Left kidney (tissue), 8 donors: ENCODE measurements around the gene RPTOR. TPM values are rescaled to one million over a fixed set of nuclear protein-coding genes. Genes with fewer than 3 reads are reported as not detected.
A peak's percentile ranks its signal among the peaks of the same experiment; 100 is the strongest.
"Not testable (repeated sequence)": the region's sequence is repeated elsewhere in the genome, so short reads cannot be mapped to it uniquely, and the experiment has no call there.

ENCODE experiments used
- DNase-seq: peaks from one replicate; pipeline ENCODE4 v3.0.0-alpha.2; 2013
- long read RNA-seq, 8 donors: transcript quantifications; one replicate each; lab custom pipeline, GENCODE V29; 2026
- polyA plus RNA-seq: library from polyadenylated mRNA; unstranded; fragments of 120-200 nt; gene quantifications from one replicate; pipeline ENCODE4 v1.2.1, GENCODE V29; 2013; ENCODE audit not compliant: insufficient read length

RPTOR gene, protein sequence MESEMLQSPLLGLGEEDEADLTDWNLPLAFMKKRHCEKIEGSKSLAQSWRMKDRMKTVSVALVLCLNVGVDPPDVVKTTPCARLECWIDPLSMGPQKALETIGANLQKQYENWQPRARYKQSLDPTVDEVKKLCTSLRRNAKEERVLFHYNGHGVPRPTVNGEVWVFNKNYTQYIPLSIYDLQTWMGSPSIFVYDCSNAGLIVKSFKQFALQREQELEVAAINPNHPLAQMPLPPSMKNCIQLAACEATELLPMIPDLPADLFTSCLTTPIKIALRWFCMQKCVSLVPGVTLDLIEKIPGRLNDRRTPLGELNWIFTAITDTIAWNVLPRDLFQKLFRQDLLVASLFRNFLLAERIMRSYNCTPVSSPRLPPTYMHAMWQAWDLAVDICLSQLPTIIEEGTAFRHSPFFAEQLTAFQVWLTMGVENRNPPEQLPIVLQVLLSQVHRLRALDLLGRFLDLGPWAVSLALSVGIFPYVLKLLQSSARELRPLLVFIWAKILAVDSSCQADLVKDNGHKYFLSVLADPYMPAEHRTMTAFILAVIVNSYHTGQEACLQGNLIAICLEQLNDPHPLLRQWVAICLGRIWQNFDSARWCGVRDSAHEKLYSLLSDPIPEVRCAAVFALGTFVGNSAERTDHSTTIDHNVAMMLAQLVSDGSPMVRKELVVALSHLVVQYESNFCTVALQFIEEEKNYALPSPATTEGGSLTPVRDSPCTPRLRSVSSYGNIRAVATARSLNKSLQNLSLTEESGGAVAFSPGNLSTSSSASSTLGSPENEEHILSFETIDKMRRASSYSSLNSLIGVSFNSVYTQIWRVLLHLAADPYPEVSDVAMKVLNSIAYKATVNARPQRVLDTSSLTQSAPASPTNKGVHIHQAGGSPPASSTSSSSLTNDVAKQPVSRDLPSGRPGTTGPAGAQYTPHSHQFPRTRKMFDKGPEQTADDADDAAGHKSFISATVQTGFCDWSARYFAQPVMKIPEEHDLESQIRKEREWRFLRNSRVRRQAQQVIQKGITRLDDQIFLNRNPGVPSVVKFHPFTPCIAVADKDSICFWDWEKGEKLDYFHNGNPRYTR (N-terminal part only)
- 18.6 TPM for polyA plus RNA-seq
- long read RNA-seq, donor 1, partial matches to known transcripts = 6 of 7 reads
- long read RNA-seq, donor 1, other reads (novel, unspliced or antisense) = 0 of 7 reads
- long read RNA-seq, donor 2 = 0 reads
- long read RNA-seq, donor 3 = 0 reads
- long read RNA-seq, donor 4 = 0 reads
- long read RNA-seq, donor 5, full-length matches to known transcripts = 1 of 1 reads
- long read RNA-seq, donor 5, partial matches to known transcripts = 0 of 1 reads
- long read RNA-seq, donor 5, other reads (novel, unspliced or antisense) = 0 of 1 reads
- long read RNA-seq, donor 6, partial matches to known transcripts = 7 of 7 reads
- long read RNA-seq, donor 6, other reads (novel, unspliced or antisense) = 0 of 7 reads
- long read RNA-seq, donor 7 = 0 reads
- long read RNA-seq, donor 8, partial matches to known transcripts = 0 of 1 reads
- long read RNA-seq, donor 8, other reads (novel, unspliced or antisense) = 0 of 1 reads

- DNase-seq = peak; percentile 91
Measured at GRCh38 chr17:80544655-80545498, at the start of gene RPTOR. Gene RPTOR (plus strand): TSS chr17:80544838. CDS start chr17:80545630, 792 bp downstream.

DNA sequence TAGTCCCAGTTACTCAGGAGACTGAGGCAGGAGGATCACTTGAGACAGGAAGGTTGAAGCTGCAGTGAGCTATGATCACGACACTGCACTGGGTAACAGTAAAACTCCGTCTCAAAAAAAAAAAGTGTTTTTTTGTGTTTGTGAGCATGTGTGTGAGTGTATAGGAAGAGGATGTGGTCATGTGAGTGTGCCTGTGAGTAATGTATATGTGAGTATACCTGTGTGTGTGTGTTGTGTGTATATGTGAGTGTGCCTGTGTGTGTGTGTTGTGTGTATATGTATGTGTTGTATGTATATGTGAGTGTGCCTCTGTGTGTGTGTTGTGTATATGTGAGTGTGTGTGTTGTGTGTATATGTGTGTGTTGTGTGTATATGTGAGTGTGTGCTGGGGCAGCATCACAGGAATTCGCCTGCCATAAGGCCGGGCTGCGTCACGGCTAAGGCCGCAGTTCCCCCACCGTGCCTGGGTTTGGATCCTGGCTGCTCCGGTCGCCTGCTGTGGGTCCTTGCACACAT, 46.9 kb upstream of the RPTOR start:
- DNase-seq = no peak

DNA sequence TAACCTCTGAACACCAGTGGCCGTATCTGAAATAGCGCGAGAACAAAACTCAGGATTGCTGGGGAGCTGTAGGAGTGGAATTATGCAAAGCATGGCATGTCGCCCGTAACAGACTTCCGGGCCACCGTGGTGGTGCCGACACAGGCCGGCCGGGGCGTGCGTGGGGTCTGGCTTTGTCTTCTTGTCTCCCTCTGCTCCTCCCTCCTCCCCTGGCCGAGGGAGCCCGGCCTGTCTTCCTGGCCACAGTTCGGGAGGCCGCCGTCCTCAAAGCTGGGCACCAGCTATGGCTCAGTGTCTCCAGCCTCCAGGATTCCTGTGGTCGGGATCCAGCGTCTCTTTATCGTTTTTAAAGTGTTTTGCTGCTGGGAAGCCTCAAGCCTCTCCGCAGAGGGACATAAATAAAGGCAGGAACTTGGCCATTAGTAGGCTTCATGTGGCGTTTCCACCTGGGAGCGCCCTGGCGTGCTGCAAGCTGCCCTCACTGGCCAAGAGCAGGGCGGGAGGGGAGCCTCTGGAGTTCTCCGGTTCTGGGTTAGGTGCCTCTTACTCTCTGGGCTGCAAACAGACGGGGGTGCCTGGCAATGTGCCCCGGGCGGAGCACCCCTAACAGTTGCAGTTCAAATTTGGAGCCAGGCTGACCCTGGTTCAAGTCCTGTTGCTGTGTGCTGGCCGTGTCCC, 46.3 kb upstream of the RPTOR start:
- no peak for DNase-seq

DNA sequence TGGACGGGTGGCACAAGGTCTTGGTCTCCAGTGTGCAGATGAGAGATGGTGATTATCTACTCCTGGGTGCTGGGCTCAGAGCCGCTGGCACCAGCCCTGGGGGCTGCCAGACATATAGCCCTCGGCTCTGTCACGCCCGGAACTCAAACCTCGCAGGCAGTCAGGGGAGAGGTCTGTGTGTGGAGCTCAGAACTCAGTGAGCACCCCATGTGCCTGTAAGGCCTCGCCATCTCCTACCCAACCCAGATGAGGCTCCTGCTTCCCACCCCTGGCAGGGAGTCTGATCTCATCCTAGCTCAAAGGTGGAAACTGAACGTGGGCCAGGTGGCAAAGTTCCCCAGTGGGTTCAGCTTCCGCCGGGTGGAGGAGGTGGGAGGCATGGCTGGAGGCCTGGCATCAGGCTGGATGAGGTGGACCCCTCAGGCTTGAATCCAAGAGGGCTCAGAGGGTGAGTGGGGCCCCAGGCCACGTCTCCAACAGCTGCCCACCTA, 45.7 kb upstream of the RPTOR start:
- no peak for DNase-seq

DNA sequence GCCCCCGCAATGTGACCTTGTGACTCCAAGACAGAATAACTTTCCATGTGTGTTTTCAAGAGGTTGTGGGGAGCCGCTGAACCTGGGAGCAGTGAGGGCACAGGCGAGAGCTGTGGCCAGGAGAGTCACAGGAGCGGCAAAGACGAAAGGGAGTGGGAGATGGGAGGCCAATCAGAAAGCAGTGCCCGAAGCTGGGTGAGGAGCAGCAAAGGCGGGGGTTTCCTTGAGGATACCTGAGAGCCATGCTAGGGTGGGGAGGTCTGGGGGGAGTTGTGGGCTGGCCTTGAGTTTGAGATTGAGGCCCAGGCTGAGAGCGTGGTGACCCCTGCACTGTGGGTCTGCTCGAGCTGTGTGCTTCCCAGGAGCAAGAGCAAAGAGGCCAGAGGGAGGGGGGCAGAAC, 45.1 kb upstream of the RPTOR start:
- no peak for DNase-seq

DNA sequence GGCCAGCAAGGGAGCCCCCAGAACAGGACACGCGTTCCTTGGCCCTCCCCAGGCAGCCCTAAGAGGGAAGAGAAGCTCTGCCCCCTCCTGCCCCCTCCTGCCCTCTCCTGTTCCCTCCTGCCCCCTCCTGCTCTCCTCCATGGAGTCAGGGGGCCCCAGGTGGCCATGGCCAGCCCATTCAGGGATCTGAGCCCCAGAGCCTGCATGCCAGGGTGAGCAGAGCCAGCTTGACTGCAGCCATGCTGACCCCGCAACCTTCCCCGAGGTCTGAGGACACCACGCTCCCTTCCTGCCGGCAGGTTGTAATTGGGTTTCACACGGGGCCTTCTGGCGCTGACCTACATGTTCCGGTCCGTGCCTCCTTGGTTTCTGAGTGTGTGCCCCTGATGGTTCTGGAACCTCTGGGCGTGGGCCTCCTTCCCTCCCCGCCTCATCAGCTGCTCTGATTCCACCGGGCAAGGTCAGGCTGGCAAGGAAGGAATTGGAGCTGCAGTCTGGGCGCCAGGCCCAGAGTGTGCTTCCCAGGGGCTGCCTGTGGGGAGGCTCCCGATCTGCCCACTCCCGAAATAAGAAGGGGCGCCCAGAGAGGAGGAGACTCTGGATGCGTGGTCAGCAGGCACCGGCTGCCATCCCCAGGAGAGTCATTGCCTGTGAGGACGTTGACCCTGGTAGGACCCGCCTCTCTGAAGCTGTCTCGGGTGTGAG, 44.5 kb upstream of the RPTOR start:
- no peak for DNase-seq

DNA sequence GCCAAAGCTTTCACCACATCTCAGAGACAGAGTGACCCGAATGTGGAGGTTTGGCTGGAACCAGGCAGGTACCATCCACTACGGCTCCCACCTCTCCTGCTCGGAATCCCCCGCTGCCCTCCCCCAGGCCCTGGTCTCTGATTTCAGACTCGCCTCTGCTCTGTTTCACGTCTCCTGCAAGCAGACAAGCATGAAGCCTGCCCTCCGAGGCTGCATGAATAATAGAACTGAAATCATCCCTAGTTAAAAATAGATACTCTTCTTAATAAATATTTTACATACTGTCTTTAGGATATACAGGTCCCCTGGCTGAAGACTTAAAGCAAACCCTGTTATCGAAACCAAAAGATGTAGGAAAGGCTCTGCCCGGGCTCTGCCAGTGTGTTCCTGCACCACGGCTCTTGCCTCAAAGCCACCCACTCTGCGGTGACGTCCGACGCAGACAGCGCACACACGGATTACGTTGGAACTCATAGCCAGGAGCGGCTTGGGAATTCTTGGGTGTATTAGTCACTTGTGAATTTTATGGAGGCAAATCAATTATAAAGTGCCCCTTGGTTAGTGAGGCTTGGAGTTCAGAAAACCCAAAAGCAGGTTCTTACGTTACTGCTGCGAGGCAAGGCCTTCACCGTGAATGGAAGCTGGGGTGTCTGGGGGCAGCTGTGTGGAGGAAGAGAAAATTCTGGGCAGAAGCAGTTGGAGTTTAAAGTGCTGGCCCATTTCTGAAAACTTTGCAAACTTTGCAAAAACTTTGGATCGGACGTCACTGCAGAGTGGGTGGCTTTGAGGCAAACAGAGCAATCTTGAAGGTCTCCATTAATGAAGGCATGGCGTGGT, 42.7 kb upstream of the RPTOR start:
- DNase-seq = no peak

GRCh38 chr17:80502578-80502877, 42.1 kb upstream of the RPTOR start:
- DNase-seq = no peak

- DNase-seq = no peak
Measured at GRCh38 chr17:80503031-80503430, 41.6 kb upstream of the RPTOR start.

DNA sequence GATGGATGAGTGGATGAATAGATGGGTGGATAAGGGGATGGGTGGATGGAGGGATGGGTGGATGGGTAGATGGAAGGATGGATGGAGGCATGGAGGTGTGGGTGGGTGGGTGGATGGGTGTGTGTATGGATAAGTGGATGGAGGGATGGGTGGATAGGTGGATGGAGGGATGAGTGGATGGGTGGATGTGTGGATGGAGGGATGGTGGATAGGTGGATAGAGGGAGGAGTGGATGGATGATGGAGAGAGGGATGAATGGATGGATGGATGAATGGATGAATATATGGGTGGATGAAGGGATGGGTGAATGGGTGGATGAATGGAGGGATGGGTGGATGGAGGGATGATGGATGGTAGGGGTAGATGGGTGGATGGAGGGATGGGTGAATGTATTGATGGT, 40.7 kb upstream of the RPTOR start:
- DNase-seq = no peak

GRCh38 chr17:80504686-80505413, 39.8 kb upstream of the RPTOR start:
- no peak for DNase-seq

GRCh38 chr17:80507177-80507576, 37.5 kb upstream of the RPTOR start:
- DNase-seq = not testable (repeated sequence)

DNA sequence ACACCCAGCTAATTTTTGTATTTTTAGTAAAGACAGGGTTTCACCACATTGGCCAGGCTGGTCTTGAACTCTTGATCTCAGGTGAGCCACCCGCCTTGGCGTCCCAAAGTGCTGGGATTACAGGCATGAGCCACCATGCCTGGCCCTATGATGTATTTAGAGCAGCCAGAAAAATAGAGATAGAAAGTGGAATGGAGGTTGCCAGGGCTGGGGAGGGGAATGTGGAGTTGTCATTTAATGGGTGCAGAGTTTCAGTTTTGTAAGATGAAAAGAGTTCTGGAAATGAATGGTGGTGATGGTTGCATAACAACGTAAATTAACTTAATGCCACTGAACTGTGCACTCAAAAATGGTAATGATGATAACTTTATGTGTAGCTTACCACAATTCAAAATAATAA, 36.7 kb upstream of the RPTOR start:
- no peak for DNase-seq

- no peak for DNase-seq
Measured at GRCh38 chr17:80509311-80509710, 35.3 kb upstream of the RPTOR start.

GRCh38 chr17:80510132-80510531, 34.5 kb upstream of the RPTOR start:
- DNase-seq = no peak

DNA sequence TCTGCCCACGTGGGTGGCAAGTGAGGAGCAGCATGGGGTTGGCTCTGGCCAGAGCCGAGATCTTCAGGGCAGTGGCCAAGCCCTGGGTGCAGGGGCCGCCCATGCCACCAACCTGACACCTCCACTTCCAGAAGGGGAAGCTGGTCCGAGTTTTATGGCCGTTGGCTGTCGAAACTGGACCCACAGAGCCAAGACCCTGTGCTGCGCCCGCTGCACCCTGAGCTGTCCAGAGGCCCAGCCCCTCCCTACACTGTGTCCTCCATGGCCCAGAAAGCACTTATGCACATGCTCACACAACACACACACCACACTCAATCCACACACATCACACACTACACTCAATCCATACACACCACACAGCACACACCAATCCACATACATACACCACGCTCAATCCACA, 33.9 kb upstream of the RPTOR start:
- no peak for DNase-seq
